H1 (cell line): ENCODE data around the gene ATP6V0A1. TPM values are rescaled to one million over a fixed set of nuclear protein-coding genes. Genes with fewer than 3 reads are reported as not detected.

ENCODE experiments used
- CTCF ChIA-PET: fragments of 300-600 bp; sonication (Branson Sonifier 250); formaldehyde crosslinking; loops from one replicate; lab custom pipeline; 2021; ENCODE audit not compliant: partially characterized antibody; lab: Charles Lee
- POLR2A ChIA-PET: fragments of 300-600 bp; sonication (Branson Sonifier 250); formaldehyde crosslinking; loops from one replicate; lab custom pipeline; 2021; ENCODE audit warnings: inconsistent platforms; ENCODE audit not compliant: partially characterized antibody; lab: Charles Lee
- DNase-seq, 2 experiments: peaks; one replicate each; pipeline versions ENCODE4 v3.0.0 to v3.0.0-alpha.2; 2010 to 2022; ENCODE audit warnings: low spot score in 2 of 2, low read depth in 1 of 2, mixed read lengths in 1 of 2
- FAIRE-seq: peaks from 2 replicates; lab custom pipeline; 2011; peaks lifted over from hg19 to GRCh38; lab: Jason Lieb, UNC
- H2AFZ ChIP-seq: 2 replicates; pipeline ENCODE4 v1.8.1; 2012; ENCODE audit warnings: low read length, inconsistent platforms
- H2AK5ac ChIP-seq: 2 replicates; pipeline ENCODE4 v1.6.1; 2013; ENCODE audit warnings: low read depth, low read length
- H2BK120ac ChIP-seq: replicated peaks from 2 replicates; pipeline ENCODE3; 2013; ENCODE audit warnings: low read depth, low read length, inconsistent platforms
- H2BK12ac ChIP-seq: 2 replicates; pipeline ENCODE4 v1.6.1; 2013; ENCODE audit warnings: low read depth, low read length
- H2BK15ac ChIP-seq: 2 replicates; pipeline ENCODE4 v1.6.1; 2013; ENCODE audit warnings: low read length
- H2BK20ac ChIP-seq: 2 replicates; pipeline ENCODE4 v1.6.1; 2013; ENCODE audit warnings: low read length
- H2BK5ac ChIP-seq: 2 replicates; pipeline ENCODE4 v1.6.1; 2013; ENCODE audit warnings: low read depth, low read length
- H3K14ac ChIP-seq: 2 replicates; pipeline ENCODE4 v1.6.1; 2013; ENCODE audit warnings: inconsistent platforms; ENCODE audit not compliant: insufficient read length
- H3K18ac ChIP-seq: 2 replicates; pipeline ENCODE4 v1.6.1; 2013; ENCODE audit warnings: low read length; ENCODE audit errors: extremely low read depth
- H3K23ac ChIP-seq: 2 replicates; pipeline ENCODE4 v1.6.1; 2013; ENCODE audit warnings: inconsistent platforms; ENCODE audit not compliant: insufficient read length
- H3K23me2 ChIP-seq: 2 replicates; pipeline ENCODE4 v1.6.1; 2013; ENCODE audit warnings: low read depth, low read length
- H3K27ac ChIP-seq: 2 replicates; pipeline ENCODE4 v1.6.1; 2011; ENCODE audit warnings: low read depth, low read length, inconsistent platforms
- H3K27me3 ChIP-seq, 4 experiments: replicated peaks in 1 of 4; 1 replicate in 1 of 4; 2 replicates in 3 of 4; pipeline versions ENCODE4 v1.6.1 to v1.8.1; 2011 to 2013; ENCODE audit warnings: low read length in 3 of 4, mild to moderate bottlenecking in 3 of 4, inconsistent platforms in 2 of 4, mixed read lengths in 2 of 4, moderate library complexity in 1 of 4; ENCODE audit not compliant: control insufficient read depth in 3 of 4, insufficient read depth in 3 of 4; ENCODE audit errors: extremely low read depth in 1 of 4
- H3K36me3 ChIP-seq, 4 experiments: 2 replicates each; pipeline versions ENCODE4 v1.6.1 to v1.8.1; 2011 to 2013; ENCODE audit warnings: mild to moderate bottlenecking in 4 of 4, low read length in 3 of 4, moderate library complexity in 2 of 4, control low read depth in 1 of 4, inconsistent platforms in 1 of 4; ENCODE audit not compliant: insufficient read depth in 4 of 4, control insufficient read depth in 2 of 4
- H3K4ac ChIP-seq: replicated peaks from 2 replicates; pipeline ENCODE3; 2013; ENCODE audit warnings: low read length, low read depth, mixed read lengths, inconsistent platforms; ENCODE audit not compliant: insufficient read length
- H3K4me1 ChIP-seq, 4 experiments: replicated peaks in 1 of 4; 1 replicate in 1 of 4; 2 replicates in 3 of 4; pipeline versions ENCODE4 v1.6.1 to v1.8.1; 2011 to 2013; ENCODE audit warnings: low read length in 3 of 4, inconsistent platforms in 2 of 4, mixed read lengths in 1 of 4; ENCODE audit not compliant: insufficient read depth in 4 of 4, control insufficient read depth in 3 of 4
- H3K4me2 ChIP-seq, 2 experiments: 2 replicates each; pipeline versions ENCODE4 v1.6.1 to v1.8.1; 2011 to 2013; ENCODE audit warnings: low read depth in 2 of 2, low read length in 2 of 2, control low read depth in 1 of 2, inconsistent platforms in 1 of 2, mild to moderate bottlenecking in 1 of 2; ENCODE audit not compliant: insufficient read depth in 1 of 2
- H3K4me3 ChIP-seq, 4 experiments: fragments of 200-600, 300-600 bp in 1 of 4; sonication (generic), shearing (Covaris generic), sonication (Bioruptor Twin) in 1 of 4; 2 replicates each; pipeline versions ENCODE4 v1.5.1 to v1.8.1; 2011 to 2016; ENCODE audit warnings: low read length in 4 of 4, low read depth in 3 of 4, control low read depth in 2 of 4, inconsistent platforms in 2 of 4, mild to moderate bottlenecking in 2 of 4, mixed read lengths in 1 of 4, moderate library complexity in 1 of 4; ENCODE audit not compliant: insufficient read depth in 2 of 4; ENCODE audit errors: extremely low read depth in 1 of 4
- H3K56ac ChIP-seq: replicated peaks from 2 replicates; pipeline ENCODE3; 2013; ENCODE audit warnings: low read depth, mild to moderate bottlenecking, mixed read lengths, low read length, inconsistent platforms; ENCODE audit not compliant: insufficient read length
- H3K79me1 ChIP-seq: 2 replicates; pipeline ENCODE4 v1.6.1; 2013; ENCODE audit warnings: low read depth, low read length, control low read depth
- H3K79me2 ChIP-seq, 2 experiments: 2 replicates each; pipeline versions ENCODE4 v1.6.1 to v1.8.1; 2012 to 2013; ENCODE audit warnings: low read length in 2 of 2, mild to moderate bottlenecking in 2 of 2, inconsistent platforms in 1 of 2; ENCODE audit not compliant: insufficient read depth in 2 of 2, control insufficient read depth in 1 of 2
- H3K9ac ChIP-seq, 4 experiments: replicated peaks in 1 of 4; 1 replicate in 1 of 4; 2 replicates in 3 of 4; pipeline versions ENCODE4 v1.6.1 to v1.8.1; 2011 to 2013; ENCODE audit warnings: low read depth in 3 of 4, low read length in 3 of 4, control low read depth in 2 of 4, mild to moderate bottlenecking in 2 of 4, moderate library complexity in 2 of 4, inconsistent platforms in 1 of 4; ENCODE audit errors: extremely low read depth in 1 of 4
- H3K9me3 ChIP-seq, 2 experiments: 2 replicates each; pipeline versions ENCODE4 v1.6.1 to v1.8.1; 2012 to 2013; ENCODE audit warnings: mild to moderate bottlenecking in 2 of 2, moderate library complexity in 2 of 2, control low read depth in 1 of 2, inconsistent platforms in 1 of 2, low read depth in 1 of 2, low read length in 1 of 2, mixed read lengths in 1 of 2; ENCODE audit not compliant: insufficient read depth in 2 of 2
- H4K20me1 ChIP-seq, 2 experiments: replicated peaks in 1 of 2; 2 replicates each; pipeline versions ENCODE3 to v1.8.1; 2011 to 2013; ENCODE audit warnings: inconsistent platforms in 2 of 2, low read length in 2 of 2, mild to moderate bottlenecking in 1 of 2; ENCODE audit not compliant: insufficient read depth in 2 of 2, control insufficient read depth in 1 of 2
- H4K5ac ChIP-seq: 2 replicates; pipeline ENCODE4 v1.6.1; 2013; ENCODE audit warnings: low read length, low read depth, mixed read lengths, inconsistent platforms; ENCODE audit not compliant: insufficient read length
- H4K8ac ChIP-seq: 2 replicates; pipeline ENCODE4 v1.8.0; 2013; ENCODE audit warnings: mild to moderate bottlenecking, moderate library complexity, low read length, inconsistent platforms; ENCODE audit not compliant: insufficient read depth; ENCODE audit errors: extremely low read depth
- H4K91ac ChIP-seq: replicated peaks from 2 replicates; pipeline ENCODE3; 2013; ENCODE audit warnings: low read length, mixed read lengths, inconsistent platforms; ENCODE audit not compliant: insufficient read length
- BACH1 ChIP-seq: IDR thresholded peaks from 2 replicates; pipeline ENCODE4 v1.6.1; 2012; ENCODE audit warnings: low read length, improper control_type of control experiment
- BCL11A ChIP-seq, 2 experiments: IDR thresholded peaks; one replicate each; pipeline ENCODE4 v1.6.1; 2011; ENCODE audit warnings: low read depth in 2 of 2, low read length in 2 of 2, mild to moderate bottlenecking in 2 of 2
- EZH2 ChIP-seq: fragments of 200-600 bp; sonication (generic); IDR thresholded peaks from 2 replicates; pipeline ENCODE4 v1.7.1; 2012; ENCODE audit warnings: low read depth, mild to moderate bottlenecking, moderate library complexity, low read length, inconsistent platforms; ENCODE audit not compliant: severe bottlenecking
- JUND ChIP-seq: IDR thresholded peaks from 2 replicates; pipeline ENCODE4 v1.6.1; 2011; ENCODE audit warnings: mild to moderate bottlenecking, improper control_type of control experiment, low read length
- KDM1A ChIP-seq: fragments of 200-600, 300-600 bp; sonication (generic); IDR thresholded peaks from 2 replicates; pipeline ENCODE4 v1.7.1; 2016; ENCODE audit warnings: mild to moderate bottlenecking, low read length, borderline replicate concordance
- KDM4A ChIP-seq: IDR thresholded peaks from one replicate; pipeline ENCODE4 v1.7.1; 2012; ENCODE audit warnings: low read depth, mild to moderate bottlenecking, moderate library complexity, low read length, inconsistent platforms; ENCODE audit not compliant: severe bottlenecking
- MAFK ChIP-seq: IDR thresholded peaks from 2 replicates; pipeline ENCODE4 v1.6.1; 2012; ENCODE audit warnings: low read depth, mild to moderate bottlenecking, improper control_type of control experiment, low read length
- POLR2A ChIP-seq, 2 experiments: IDR thresholded peaks; 1 replicate in 1 of 2; 2 replicates in 1 of 2; pipeline ENCODE4 v1.6.1; 2011; ENCODE audit warnings: low read depth in 2 of 2, low read length in 2 of 2, mild to moderate bottlenecking in 2 of 2; ENCODE audit errors: control extremely low read depth in 1 of 2
- SIX5 ChIP-seq: IDR thresholded peaks from 2 replicates; pipeline ENCODE4 v1.6.1; 2011; ENCODE audit warnings: mild to moderate bottlenecking, low read depth, low read length
- SP1 ChIP-seq: IDR thresholded peaks from 2 replicates; pipeline ENCODE4 v1.6.1; 2011; ENCODE audit warnings: low read depth, low read length
- SP4 ChIP-seq: IDR thresholded peaks from 2 replicates; pipeline ENCODE4 v1.6.1; 2012; ENCODE audit warnings: low read length, inconsistent platforms
- SUZ12 ChIP-seq: fragments of 200-600 bp; sonication (generic); IDR thresholded peaks from 2 replicates; pipeline ENCODE4 v1.6.1; 2012; ENCODE audit warnings: mild to moderate bottlenecking, inconsistent platforms, low read length, moderate library complexity, mixed read lengths
- TAF1 ChIP-seq: IDR thresholded peaks from 2 replicates; pipeline ENCODE4 v1.6.1; 2011; ENCODE audit warnings: mild to moderate bottlenecking, low read depth, low read length
- WGBS, 2 experiments: shearing (Covaris generic) in 1 of 2; methylation state at CpG; one replicate each; pipeline versions ENCODE4 v1.1.6 to v1.1.7; 2013 to 2015; ENCODE audit warnings: low lambda C conversion rate in 2 of 2, mixed read lengths in 2 of 2, inconsistent platforms in 1 of 2, low coverage in 1 of 2, missing lambda C conversion rate in 1 of 2; ENCODE audit not compliant: insufficient replicate concordance in 2 of 2, insufficient coverage in 1 of 2, insufficient read length in 1 of 2; ENCODE audit errors: extremely low coverage in 1 of 2, missing lambda C conversion rate in 1 of 2; 5-methylcytosine and 5-hydroxymethylcytosine counted together
- polyA plus RNA-seq, 7 experiments: library from polyadenylated mRNA; depleted of rRNA in 3 of 7; stranded (reverse) in 5 of 7; unstranded in 2 of 7; fragments of >200 nt in 5 of 7; fragments of 200-250 nt in 2 of 7; gene quantifications; 1 replicate in 5 of 7; 2 replicates in 1 of 7; 4 replicates in 1 of 7; pipeline versions ENCODE4 v1.2.1 to v1.2.3, GENCODE V29; 2011 to 2013; ENCODE audit warnings: missing spikeins in 2 of 7, mixed read lengths in 2 of 7
- total RNA-seq: library from RNA; stranded (reverse); fragmentation: NEBNext Ultra II Directional; extraction: Animal tissue kit (Norgen Biotek cat#: 25700); gene quantifications from 2 replicates; pipeline ENCODE4 v1.2.1, GENCODE V29; 2021
- TF ChIP-seq, protein P1 (sequence below): IDR thresholded peaks from 2 replicates; pipeline ENCODE4 v1.6.1; 2012; ENCODE audit warnings: inconsistent platforms
- TF ChIP-seq, protein P2 (sequence below): IDR thresholded peaks from 2 replicates; pipeline ENCODE4 v1.6.1; 2012; ENCODE audit warnings: inconsistent platforms

Gene ATP6V0A1
- total and polyA plus RNA-seq, 2 of the 8 experiments (the other 6 are each of a cell fraction or from before 2014, with no cell fraction given) = 55.3 to 63.4 TPM

DNA sequence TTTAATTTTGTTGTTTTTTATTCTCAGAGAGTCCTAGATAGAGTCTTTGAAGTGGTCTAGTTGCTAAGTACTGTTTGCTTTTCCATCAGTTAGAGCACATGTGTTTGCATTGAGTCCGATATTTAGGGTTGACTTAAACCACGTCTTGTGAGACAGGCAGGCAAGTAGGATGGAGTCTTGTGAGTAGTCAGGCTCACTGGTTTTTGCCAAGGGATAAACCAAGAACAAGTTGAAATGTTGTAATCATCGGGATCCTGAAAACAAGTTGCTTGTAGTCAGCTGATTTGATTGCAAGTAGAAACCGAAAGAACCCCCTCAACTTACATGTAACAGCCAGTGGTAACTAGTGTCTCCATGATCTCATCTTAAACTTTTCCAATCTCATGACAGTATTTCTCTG lies 17.2 kb downstream of the ATP6V0A1 start:
- Histone ChIP-seq H3K79me1 (no peaks in the 10 kb centered on the region), H2BK15ac (no peak overlapping the region), H3K4me1 (no peaks in the 10 kb centered on the region), H2AK5ac (no peak overlapping the region), H2AFZ (no peak overlapping the region), H3K9ac (no peak overlapping the region), H4K5ac (no peak overlapping the region), H2BK12ac (no peak overlapping the region), H3K4me3 (no peak overlapping the region), H3K23ac (no peak overlapping the region), H3K27ac (no peak overlapping the region), H3K56ac (no peak overlapping the region), H3K14ac (no peak overlapping the region), H3K23me2 (no peaks in the 10 kb centered on the region), H4K91ac (no peak overlapping the region), H3K18ac (no peak overlapping the region), H3K27me3 (no peaks in the 10 kb centered on the region), H3K9me3 (no peaks in the 10 kb centered on the region), H2BK120ac (no peak overlapping the region), H4K20me1 (peaks cover 0 to 2% of the 10 kb centered on the region in 2 experiments), H3K4me2 (no peak overlapping the region), H3K36me3 (peaks cover 8 to 51% (median 29%) of the 10 kb centered on the region in 4 experiments), H3K4ac (no peak overlapping the region), H3K79me2 (no peaks in the 10 kb centered on the region), H2BK20ac (no peak overlapping the region), H2BK5ac (no peak overlapping the region), H4K8ac (no peak overlapping the region)
- FAIRE-seq = no peak
- CTCF ChIA-PET = interaction anchor here (0.6 to 0.9 kb wide), 3 partner anchors 150 to 477 kb away, joined by 3 to 4 read pairs (median 3); no protein-coding TSS in a partner anchor
- 88% methylated on average over 4 of the region's 4 CpGs; no CpG with 5 or more reads in 1 of the 2 experiments for WGBS, 2 experiments
- no peak for DNase-seq
- POLR2A ChIA-PET = no interaction called here
- TF ChIP-seq SP1 (no peak), MAFK (no peak), SP4 (no peak), BCL11A (IDR thresholded peaks at IDR 0.05; ENCODE audit: low read depth in 2 of 2, low read length in 2 of 2) (no peak), SIX5 (no peak), KDM1A (no peak), JUND (no peak), TAF1 (no peak), BACH1 (no peak), KDM4A (no peak), POLR2A (IDR thresholded peaks at IDR 0.05; ENCODE audit: control extremely low read depth in 1 of 2, low read depth in 2 of 2, low read length in 2 of 2) (no peak), EZH2 (no peak), SUZ12 (no peak)
- TF ChIP-seq, protein P1, sequence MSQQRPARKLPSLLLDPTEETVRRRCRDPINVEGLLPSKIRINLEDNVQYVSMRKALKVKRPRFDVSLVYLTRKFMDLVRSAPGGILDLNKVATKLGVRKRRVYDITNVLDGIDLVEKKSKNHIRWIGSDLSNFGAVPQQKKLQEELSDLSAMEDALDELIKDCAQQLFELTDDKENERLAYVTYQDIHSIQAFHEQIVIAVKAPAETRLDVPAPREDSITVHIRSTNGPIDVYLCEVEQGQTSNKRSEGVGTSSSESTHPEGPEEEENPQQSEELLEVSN = no peak
- TF ChIP-seq, protein P2, sequence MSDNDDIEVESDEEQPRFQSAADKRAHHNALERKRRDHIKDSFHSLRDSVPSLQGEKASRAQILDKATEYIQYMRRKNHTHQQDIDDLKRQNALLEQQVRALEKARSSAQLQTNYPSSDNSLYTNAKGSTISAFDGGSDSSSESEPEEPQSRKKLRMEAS = no peak
